GM23338 (cell line): ENCODE measurements around the gene C2CD5. TPM values are rescaled to one million over a fixed set of nuclear protein-coding genes. Genes with fewer than 3 reads are reported as not detected.

ENCODE experiments used
- CREB1 ChIP-seq: fragments of 250-450 bp; sonication (Bioruptor Pico); IDR thresholded peaks from 2 replicates; pipeline ENCODE4 v1.5.0; 2020; ENCODE audit warnings: low read depth, mild to moderate bottlenecking, moderate library complexity
- EZH2 ChIP-seq: fragments of 200-600 bp; sonication (generic); IDR thresholded peaks from one replicate; pipeline ENCODE4 v1.8.0; 2017; ENCODE audit warnings: antibody characterized with exemption, mild to moderate bottlenecking, low read depth; ENCODE audit not compliant: unreplicated experiment
- NANOG ChIP-seq: IDR thresholded peaks from 2 replicates; pipeline ENCODE4 v1.6.1; 2016; ENCODE audit warnings: antibody characterized with exemption, borderline replicate concordance
- POLR2AphosphoS5 ChIP-seq: IDR thresholded peaks from 2 replicates; pipeline ENCODE4 v1.6.1; 2016; ENCODE audit warnings: antibody characterized with exemption, low read depth
- STAT1 ChIP-seq: IDR thresholded peaks from one replicate; pipeline ENCODE4 v1.6.1; 2016; ENCODE audit warnings: antibody characterized with exemption; ENCODE audit not compliant: unreplicated experiment
- ZNF114 ChIP-seq: fragments of 250-450 bp; sonication (Bioruptor Pico); IDR thresholded peaks from 2 replicates; pipeline ENCODE4 v1.5.0; 2020; ENCODE audit warnings: mild to moderate bottlenecking, moderate library complexity
- ZNF462 ChIP-seq: fragments of 250-450 bp; sonication (Bioruptor Pico); IDR thresholded peaks from 2 replicates; pipeline ENCODE4 v1.5.0; 2020; ENCODE audit warnings: mild to moderate bottlenecking, moderate library complexity
- polyA plus RNA-seq: library from polyadenylated mRNA; unstranded; fragments of >200 nt; fragmentation: Nextera tagmentation; extraction: Ambion mirVana; gene quantifications from 2 replicates; pipeline ENCODE4 v1.2.1, GENCODE V29; 2016
- total RNA-seq: library from RNA; depleted of rRNA; stranded (reverse); fragments of >200 nt; shearing (Covaris generic); gene quantifications from 2 replicates; pipeline ENCODE4 v1.2.3, GENCODE V29; 2014
- TF ChIP-seq, protein P1 (sequence below), 2 experiments: fragments of 200-600 bp in 1 of 2; sonication (generic) in 1 of 2; conservative IDR thresholded peaks; 2 replicates each; pipeline versions ENCODE4 v1.5.1 to v1.6.1; 2016 to 2017; ENCODE audit warnings: antibody characterized with exemption in 2 of 2, low read depth in 2 of 2, mild to moderate bottlenecking in 2 of 2, moderate library complexity in 1 of 2

C2CD5 gene
- total and polyA plus RNA-seq, 2 experiments from 2014 or later: 22.0 to 68.6 TPM

GRCh38 chr12:22543246-22544037, 900 bp downstream of the C2CD5 start (continued):
- TF ChIP-seq ZNF462 (CRISPR knock-in tag) (no peak), NANOG (no peak), CREB1 (CRISPR knock-in tag) (no peak), ZNF114 (CRISPR knock-in tag) (no peak), POLR2AphosphoS5 (no peak), STAT1 (no peak), EZH2 (no peak)
- TF ChIP-seq, protein P1, sequence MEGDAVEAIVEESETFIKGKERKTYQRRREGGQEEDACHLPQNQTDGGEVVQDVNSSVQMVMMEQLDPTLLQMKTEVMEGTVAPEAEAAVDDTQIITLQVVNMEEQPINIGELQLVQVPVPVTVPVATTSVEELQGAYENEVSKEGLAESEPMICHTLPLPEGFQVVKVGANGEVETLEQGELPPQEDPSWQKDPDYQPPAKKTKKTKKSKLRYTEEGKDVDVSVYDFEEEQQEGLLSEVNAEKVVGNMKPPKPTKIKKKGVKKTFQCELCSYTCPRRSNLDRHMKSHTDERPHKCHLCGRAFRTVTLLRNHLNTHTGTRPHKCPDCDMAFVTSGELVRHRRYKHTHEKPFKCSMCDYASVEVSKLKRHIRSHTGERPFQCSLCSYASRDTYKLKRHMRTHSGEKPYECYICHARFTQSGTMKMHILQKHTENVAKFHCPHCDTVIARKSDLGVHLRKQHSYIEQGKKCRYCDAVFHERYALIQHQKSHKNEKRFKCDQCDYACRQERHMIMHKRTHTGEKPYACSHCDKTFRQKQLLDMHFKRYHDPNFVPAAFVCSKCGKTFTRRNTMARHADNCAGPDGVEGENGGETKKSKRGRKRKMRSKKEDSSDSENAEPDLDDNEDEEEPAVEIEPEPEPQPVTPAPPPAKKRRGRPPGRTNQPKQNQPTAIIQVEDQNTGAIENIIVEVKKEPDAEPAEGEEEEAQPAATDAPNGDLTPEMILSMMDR (conservative IDR thresholded peaks at IDR 0.05; ENCODE audit: low read depth in 2 of 2): no peak
